AG09309 (cell line): ENCODE measurements around the gene YBX3.

Source experiments
- DNase-seq: peaks from one replicate; pipeline ENCODE4 v3.0.0-alpha.2; 2010; ENCODE audit warnings: low read depth
- H3K4me3 ChIP-seq: 2 replicates; pipeline ENCODE4 v1.5.1; 2011; ENCODE audit warnings: mild to moderate bottlenecking, low read depth, low read length, moderate library complexity; ENCODE audit not compliant: control insufficient read depth
- CTCF ChIP-seq: IDR thresholded peaks from 2 replicates; pipeline ENCODE4 v1.5.1; 2011; ENCODE audit warnings: mild to moderate bottlenecking, low read depth, low read length, inconsistent platforms; ENCODE audit not compliant: insufficient read depth, control insufficient read depth; ENCODE audit errors: missing control alignments

The YBX3 gene

GRCh38 chr12:10705655-10706054, 17.5 kb downstream of the YBX3 start:
- DNase-seq = no peak
- TF ChIP-seq CTCF = no peak
- H3K4me3 ChIP-seq = no peak overlapping the region

GRCh38 chr12:10701843-10702242, 21.3 kb downstream of the YBX3 start:
- TF ChIP-seq CTCF = no peak
- no peak for DNase-seq
- H3K4me3 ChIP-seq = no peak overlapping the region

GRCh38 chr12:10701131-10701681, 21.9 kb downstream of the YBX3 start:
- no peak for TF ChIP-seq CTCF
- H3K4me3 ChIP-seq = no peak overlapping the region
- DNase-seq = peak; percentile 23

- H3K4me3 ChIP-seq = no peak overlapping the region
- no peak for TF ChIP-seq CTCF
- no peak for DNase-seq
Measured at GRCh38 chr12:10700581-10700980, 22.5 kb downstream of the YBX3 start.

- no peak for TF ChIP-seq CTCF
- DNase-seq = no peak
- no peak overlapping the region for H3K4me3 ChIP-seq
Measured at GRCh38 chr12:10697862-10698261, 25.3 kb downstream of the YBX3 start.

GRCh38 chr12:10697156-10697555, 26.0 kb downstream of the YBX3 start:
- H3K4me3 ChIP-seq = no peak overlapping the region
- no peak for DNase-seq
- no peak for TF ChIP-seq CTCF

GRCh38 chr12:10690906-10691305, 32.2 kb downstream of the YBX3 start:
- DNase-seq = no peak
- H3K4me3 ChIP-seq = no peak overlapping the region
- TF ChIP-seq CTCF = no peak
